Stimulated activated naive B cell treated with anti-CD40 and anti-IgM and Interleukin-4, amounts not matched to agents 10 μg/mL and 1 μg/mL and 100 μg/mL, for 72 hours (primary cell): Measurements from ENCODE around the gene ADGRG4.
"Not testable (repeated sequence)": the region's sequence is repeated elsewhere in the genome, so short reads cannot be mapped to it uniquely, and the experiment has no call there.

ENCODE experiments used
- ATAC-seq, 2 donors: fragments of 150-1000 bp; cut with Tn5 transposase; replicated peaks; 2 replicates each; pipeline ENCODE4 v1.10.0; 2021; ENCODE audit warnings: moderate library complexity in 1 of 2
- DNase-seq: peaks from one replicate; pipeline ENCODE4 v3.0.0; 2021
- H3K27ac Mint-ChIP-seq: one replicate; pipeline ENCODE4 v1.8.0; 2022; ENCODE audit warnings: mild to moderate bottlenecking, mixed read lengths
- H3K27me3 Mint-ChIP-seq, 2 donors: one replicate each; pipeline ENCODE4 v1.8.0; 2022; ENCODE audit warnings: mixed read lengths in 2 of 2
- H3K36me3 Mint-ChIP-seq, 2 donors: one replicate each; pipeline ENCODE4 v1.8.0; 2022; ENCODE audit warnings: mixed read lengths in 2 of 2, mild to moderate bottlenecking in 1 of 2
- H3K4me1 Mint-ChIP-seq, 2 donors: one replicate each; pipeline ENCODE4 v1.8.0; 2022; ENCODE audit warnings: mixed read lengths in 2 of 2, mild to moderate bottlenecking in 1 of 2
- H3K4me3 Mint-ChIP-seq, 2 donors: one replicate each; pipeline ENCODE4 v1.8.0; 2022; ENCODE audit warnings: mild to moderate bottlenecking in 2 of 2, mixed read lengths in 2 of 2, moderate library complexity in 1 of 2
- H3K9me3 Mint-ChIP-seq, 2 donors: one replicate each; pipeline ENCODE4 v1.8.0; 2022; ENCODE audit warnings: mixed read lengths in 2 of 2, mild to moderate bottlenecking in 1 of 2

The ADGRG4 gene

GRCh38 chrX:136386173-136386572 lies 85.4 kb downstream of the ADGRG4 start:
- no peak for DNase-seq
- H3K27ac Mint-ChIP-seq, result no peak overlapping the region
- no peaks in the 10 kb centered on the region for H3K9me3 Mint-ChIP-seq
- H3K36me3 Mint-ChIP-seq, result no peaks in the 10 kb centered on the region
- H3K4me1 Mint-ChIP-seq, result peaks cover 3 to 6% of the 10 kb centered on the region in 2 donors
- no peak overlapping the region for H3K4me3 Mint-ChIP-seq
- H3K27me3 Mint-ChIP-seq, result peaks cover 11 to 15% of the 10 kb centered on the region in 2 donors
- ATAC-seq, result no peak

GRCh38 chrX:136386826-136387225 lies 86.1 kb downstream of the ADGRG4 start:
- no peak for DNase-seq
- Mint-ChIP-seq H3K9me3 (no peaks in the 10 kb centered on the region), H3K4me3 (no peak overlapping the region), H3K27me3 (peaks cover 11 to 16% of the 10 kb centered on the region in 2 donors), H3K4me1 (peaks cover 3 to 6% of the 10 kb centered on the region in 2 donors), H3K27ac (no peak overlapping the region), H3K36me3 (no peaks in the 10 kb centered on the region)
- no peak for ATAC-seq

- Mint-ChIP-seq H3K27me3 (peaks cover 11 to 15% of the 10 kb centered on the region in 2 donors), H3K9me3 (no peaks in the 10 kb centered on the region), H3K4me1 (peaks cover 3 to 6% of the 10 kb centered on the region in 2 donors), H3K27ac (no peak overlapping the region), H3K4me3 (no peak overlapping the region), H3K36me3 (no peaks in the 10 kb centered on the region)
- no peak for DNase-seq
- no peak for ATAC-seq
These were observed 87.3 kb downstream of the ADGRG4 start for GRCh38 chrX:136387951-136388502.

GRCh38 chrX:136390921-136391320 lies 90.2 kb downstream of the ADGRG4 start:
- Mint-ChIP-seq H3K4me3 (no peak overlapping the region), H3K36me3 (no peaks in the 10 kb centered on the region), H3K9me3 (no peaks in the 10 kb centered on the region), H3K27ac (no peak overlapping the region), H3K27me3 (peaks cover 11 to 16% of the 10 kb centered on the region in 2 donors), H3K4me1 (peaks cover 3 to 6% of the 10 kb centered on the region in 2 donors)
- no peak for ATAC-seq
- DNase-seq, result no peak

- Mint-ChIP-seq H3K4me3 (no peak overlapping the region), H3K9me3 (no peaks in the 10 kb centered on the region), H3K27ac (no peak overlapping the region), H3K27me3 (peaks cover 0 to 18% of the 10 kb centered on the region in 2 donors), H3K36me3 (no peaks in the 10 kb centered on the region), H3K4me1 (peaks cover 3 to 5% of the 10 kb centered on the region in 2 donors)
- no peak for DNase-seq
- no peak for ATAC-seq
These were observed 94.5 kb downstream of the ADGRG4 start for GRCh38 chrX:136395271-136395670.

GRCh38 chrX:136397001-136397400 lies 96.2 kb downstream of the ADGRG4 start:
- no peak for DNase-seq
- Mint-ChIP-seq H3K27me3 (peaks cover 0 to 12% of the 10 kb centered on the region in 2 donors), H3K9me3 (no peaks in the 10 kb centered on the region), H3K27ac (no peak overlapping the region), H3K4me3 (no peak overlapping the region), H3K36me3 (no peaks in the 10 kb centered on the region), H3K4me1 (no peaks in the 10 kb centered on the region)
- no peak for ATAC-seq

- ATAC-seq, result no peak
- Mint-ChIP-seq H3K27me3 (no peaks in the 10 kb centered on the region), H3K9me3 (no peaks in the 10 kb centered on the region), H3K36me3 (no peaks in the 10 kb centered on the region), H3K4me1 (no peaks in the 10 kb centered on the region), H3K4me3 (no peak overlapping the region), H3K27ac (no peak overlapping the region)
- no peak for DNase-seq
These were observed 104.4 kb downstream of the ADGRG4 start for GRCh38 chrX:136405126-136405525.

- Mint-ChIP-seq H3K36me3 (no peaks in the 10 kb centered on the region), H3K4me1 (no peaks in the 10 kb centered on the region), H3K4me3 (no peak overlapping the region), H3K9me3 (peaks cover 2 to 10% of the 10 kb centered on the region in 2 donors), H3K27ac (no peak overlapping the region), H3K27me3 (peaks cover 0 to 10% of the 10 kb centered on the region in 2 donors)
- DNase-seq, result no peak
- ATAC-seq, result no peak
These were observed 117.0 kb downstream of the ADGRG4 start for GRCh38 chrX:136417806-136418205.

- peaks cover 2 to 10% of the 10 kb centered on the region in 2 donors for H3K9me3 Mint-ChIP-seq
- no peaks in the 10 kb centered on the region for H3K4me1 Mint-ChIP-seq
- H3K4me3 Mint-ChIP-seq, result no peak overlapping the region
- peaks cover 0 to 10% of the 10 kb centered on the region in 2 donors for H3K27me3 Mint-ChIP-seq
- no peak for DNase-seq
- no peak overlapping the region for H3K27ac Mint-ChIP-seq
- no peaks in the 10 kb centered on the region for H3K36me3 Mint-ChIP-seq
- ATAC-seq, result no peak
These were observed 120.6 kb downstream of the ADGRG4 start for GRCh38 chrX:136421338-136421737.

GRCh38 chrX:136423724-136424123 lies 123.0 kb downstream of the ADGRG4 start:
- Mint-ChIP-seq H3K9me3 (peaks cover 2 to 10% of the 10 kb centered on the region in 2 donors), H3K27ac (no peak overlapping the region), H3K4me1 (no peaks in the 10 kb centered on the region), H3K4me3 (no peak overlapping the region), H3K27me3 (peaks cover 0 to 9% of the 10 kb centered on the region in 2 donors), H3K36me3 (no peaks in the 10 kb centered on the region)
- no peak for ATAC-seq
- no peak for DNase-seq

GRCh38 chrX:136425996-136426395 lies 125.2 kb downstream of the ADGRG4 start:
- no peak overlapping the region for H3K27ac Mint-ChIP-seq

GRCh38 chrX:136431625-136432024 lies 130.9 kb downstream of the ADGRG4 start:
- no peak for ATAC-seq

More at GRCh38 chrX:136425996-136426395, 125.2 kb downstream of the ADGRG4 start:
- Mint-ChIP-seq H3K9me3 (no peaks in the 10 kb centered on the region), H3K36me3 (no peaks in the 10 kb centered on the region), H3K4me1 (no peaks in the 10 kb centered on the region), H3K27me3 (no peaks in the 10 kb centered on the region), H3K4me3 (no peak overlapping the region)
- no peak for DNase-seq
- ATAC-seq, result no peak

GRCh38 chrX:136437774-136438173 lies 137.0 kb downstream of the ADGRG4 start:
- H3K27ac Mint-ChIP-seq, result no peak overlapping the region
- no peaks in the 10 kb centered on the region for H3K4me1 Mint-ChIP-seq
- DNase-seq (no peak), ATAC-seq (no peak)
- H3K4me3 Mint-ChIP-seq, result no peak overlapping the region
- H3K9me3 Mint-ChIP-seq, result no peaks in the 10 kb centered on the region
- H3K36me3 Mint-ChIP-seq, result no peaks in the 10 kb centered on the region
- H3K27me3 Mint-ChIP-seq, result peaks cover 0 to 5% of the 10 kb centered on the region in 2 donors

More at GRCh38 chrX:136431625-136432024, 130.9 kb downstream of the ADGRG4 start:
- Mint-ChIP-seq H3K4me3 (no peak overlapping the region), H3K36me3 (no peaks in the 10 kb centered on the region), H3K27ac (no peak overlapping the region), H3K27me3 (no peaks in the 10 kb centered on the region), H3K9me3 (no peaks in the 10 kb centered on the region), H3K4me1 (no peaks in the 10 kb centered on the region)
- DNase-seq, result no peak

GRCh38 chrX:136438192-136438591 lies 137.4 kb downstream of the ADGRG4 start:
- DNase-seq (no peak), ATAC-seq (no peak)
- no peak overlapping the region for H3K4me3 Mint-ChIP-seq
- H3K4me1 Mint-ChIP-seq, result no peaks in the 10 kb centered on the region
- no peaks in the 10 kb centered on the region for H3K36me3 Mint-ChIP-seq
- no peak overlapping the region for H3K27ac Mint-ChIP-seq
- peaks cover 0 to 5% of the 10 kb centered on the region in 2 donors for H3K27me3 Mint-ChIP-seq
- no peaks in the 10 kb centered on the region for H3K9me3 Mint-ChIP-seq

GRCh38 chrX:136445674-136446073 lies 144.9 kb downstream of the ADGRG4 start:
- H3K36me3 Mint-ChIP-seq, H3K4me1 Mint-ChIP-seq, DNase-seq, H3K27me3 Mint-ChIP-seq, H3K4me3 Mint-ChIP-seq, ATAC-seq, H3K27ac Mint-ChIP-seq, H3K9me3 Mint-ChIP-seq: not testable (repeated sequence)
